HL-60/S4 treated with retinoic acid at 250 ng/mL for 4 days and 3 days (cell line): ENCODE data around the gene CDC42BPG.
"Not testable (repeated sequence)": the region's sequence is repeated elsewhere in the genome, so short reads cannot be mapped to it uniquely, and the experiment has no call there.

Source experiments
- in situ Hi-C: fragments of 300-500 bp; cut with MboI; formaldehyde crosslinking; loops from 2 replicates; pipeline ENCODE4 v1.7.0; 2022; ENCODE audit warnings: low sequenced_read_pairs

CDC42BPG gene

GRCh38 chr11:64836448-64837072 lies 7.9 kb downstream of the CDC42BPG start:
- in situ Hi-C loops, result no loop called here

- in situ Hi-C loops, result no loop called here
Measured at GRCh38 chr11:64835616-64836447, 8.6 kb downstream of the CDC42BPG start.

- in situ Hi-C loops, result no loop called here
Measured at GRCh38 chr11:64834723-64835615, 9.5 kb downstream of the CDC42BPG start.

- in situ Hi-C loops, result no loop called here
Measured at GRCh38 chr11:64834031-64834722, 10.3 kb downstream of the CDC42BPG start.

DNA sequence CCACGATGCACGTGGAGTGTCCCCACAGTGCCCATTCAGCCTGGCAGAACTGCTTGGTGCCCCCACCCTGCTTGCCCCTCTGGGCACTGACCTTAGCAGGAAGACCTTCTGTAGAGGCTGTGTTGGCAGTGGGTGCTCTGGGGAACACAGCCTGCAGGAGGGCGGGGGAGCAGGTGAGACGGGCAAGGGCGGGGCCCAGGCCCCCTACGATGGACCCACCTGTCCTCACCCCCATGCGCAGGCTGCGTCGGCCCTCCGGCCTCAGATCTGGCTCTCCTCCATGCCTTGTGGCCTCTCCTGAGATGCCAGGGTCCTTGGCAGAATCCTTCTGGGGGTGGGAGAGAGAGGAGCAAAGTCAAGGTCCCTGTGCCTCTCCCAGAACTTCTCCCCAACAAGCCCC lies 10.9 kb downstream of the CDC42BPG start:
- in situ Hi-C loops, result no loop called here

- in situ Hi-C loops, result no loop called here
Measured at GRCh38 chr11:64833198-64833502, 11.3 kb downstream of the CDC42BPG start.

GRCh38 chr11:64832467-64833197 lies 11.8 kb downstream of the CDC42BPG start:
- in situ Hi-C loops, result no loop called here

- in situ Hi-C loops, result no loop called here
Measured at GRCh38 chr11:64831411-64831891, 13.0 kb downstream of the CDC42BPG start.

DNA sequence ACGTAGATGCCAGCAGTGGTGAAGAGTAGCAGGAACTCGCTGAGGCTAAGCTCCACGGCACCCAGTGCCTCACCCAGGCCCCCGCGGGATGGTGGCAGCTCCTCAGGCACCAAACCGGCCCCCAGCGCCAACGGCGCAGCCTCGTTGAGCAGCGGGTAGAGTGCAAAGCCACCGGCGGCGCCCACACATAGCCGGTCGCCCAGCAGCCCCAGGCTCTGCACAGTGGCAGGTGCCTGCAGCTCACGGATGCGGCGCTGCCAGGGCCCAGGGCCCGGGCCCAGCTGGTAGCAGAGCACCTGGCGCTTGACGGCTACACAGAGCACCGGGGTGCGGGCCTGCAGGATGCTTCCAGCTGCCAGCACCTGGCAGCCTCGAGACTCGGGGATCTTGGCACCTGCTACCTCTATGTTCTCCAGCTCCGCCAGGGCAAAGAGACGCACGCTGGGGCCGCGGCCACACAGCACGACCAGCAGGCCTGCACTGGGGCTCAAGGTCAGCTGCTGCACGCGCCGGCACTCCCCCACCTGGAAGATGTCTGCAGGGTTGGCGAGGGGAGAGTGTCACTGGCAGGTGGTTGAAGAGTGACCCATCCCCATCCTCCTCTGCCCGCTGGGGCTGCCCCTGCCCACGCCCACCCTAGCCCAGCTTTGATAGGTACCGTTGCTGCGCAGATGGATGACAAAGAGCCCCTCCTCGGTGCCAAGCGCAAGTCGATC lies 14.8 kb downstream of the CDC42BPG start:
- in situ Hi-C loops, result no loop called here

- in situ Hi-C loops, result no loop called here
Measured at GRCh38 chr11:64827451-64827839, 17.0 kb downstream of the CDC42BPG start.

- in situ Hi-C loops, result no loop called here
Measured at GRCh38 chr11:64826578-64827450, 17.6 kb downstream of the CDC42BPG start.

DNA sequence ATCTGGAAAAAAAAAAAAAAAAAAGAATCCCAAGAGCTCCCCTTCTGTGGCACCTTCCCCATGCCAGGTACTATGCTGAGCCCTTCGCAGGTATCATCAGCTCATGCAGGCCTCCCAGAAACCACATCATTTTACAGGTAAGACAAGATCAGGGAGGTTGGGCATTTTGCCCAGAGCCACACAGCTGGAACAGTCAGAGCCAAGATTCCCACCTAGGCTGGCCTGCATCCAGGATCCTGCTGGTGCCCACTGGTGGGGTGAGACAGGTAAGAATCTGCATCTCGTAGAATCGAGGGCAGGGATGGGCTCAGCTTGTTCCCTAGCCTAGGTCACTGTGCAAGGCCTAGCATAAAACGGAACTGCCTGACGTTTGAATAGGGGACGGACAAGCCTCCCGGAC lies 18.4 kb downstream of the CDC42BPG start:
- in situ Hi-C loops, result no loop called here

GRCh38 chr11:64823568-64824119 lies 20.8 kb downstream of the CDC42BPG start:
- in situ Hi-C loops, result no loop called here

DNA sequence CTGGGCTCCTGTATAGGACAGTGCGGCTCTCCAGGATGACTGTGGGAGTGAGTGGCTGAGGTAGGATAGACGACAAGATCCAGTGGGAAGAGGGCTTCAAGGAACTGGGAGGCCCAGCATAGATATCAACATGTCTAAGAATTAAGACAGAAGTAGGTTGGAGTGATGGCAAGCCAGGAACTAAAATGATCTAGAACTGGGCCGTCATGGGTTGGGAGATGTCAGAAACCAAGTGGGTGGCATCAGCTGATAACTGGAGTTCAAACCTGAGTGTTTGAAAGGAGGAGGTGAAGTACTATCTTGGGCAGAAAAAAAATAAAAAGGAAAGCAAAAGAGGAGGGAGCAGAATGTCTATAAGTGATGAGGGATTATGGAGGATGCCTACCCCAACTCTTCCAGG lies 27.0 kb downstream of the CDC42BPG start:
- in situ Hi-C loops, result no loop called here

DNA sequence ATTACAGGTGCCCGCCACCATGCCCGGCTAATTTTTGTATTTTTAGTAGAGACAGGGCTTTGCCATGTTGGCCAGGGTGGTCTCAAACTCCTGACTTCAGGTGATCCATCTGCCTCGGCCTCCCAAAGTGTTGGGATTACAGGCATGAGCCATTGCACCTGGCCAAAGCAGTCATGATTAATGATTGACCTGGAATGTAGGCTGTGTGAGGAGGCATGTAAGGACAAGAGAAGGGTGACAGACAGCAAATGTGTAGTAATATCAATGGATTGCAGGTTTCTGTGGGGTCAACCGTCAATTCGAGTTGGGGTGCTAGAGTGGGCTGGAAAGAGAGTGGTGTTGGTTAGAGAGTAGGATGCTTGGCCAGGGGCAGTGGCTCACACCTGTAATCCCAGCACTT lies 29.0 kb downstream of the CDC42BPG start:
- in situ Hi-C loops, result not testable (repeated sequence)

GRCh38 chr11:64814712-64815187 lies 29.7 kb downstream of the CDC42BPG start:
- in situ Hi-C loops, result no loop called here

- in situ Hi-C loops, result no loop called here
Measured at GRCh38 chr11:64813826-64814225, 30.6 kb downstream of the CDC42BPG start.

GRCh38 chr11:64810891-64811272 lies 33.6 kb downstream of the CDC42BPG start:
- in situ Hi-C loops, result no loop called here
